ENCODE results near the gene SERPINI2.

SERPINI2 gene

DNA sequence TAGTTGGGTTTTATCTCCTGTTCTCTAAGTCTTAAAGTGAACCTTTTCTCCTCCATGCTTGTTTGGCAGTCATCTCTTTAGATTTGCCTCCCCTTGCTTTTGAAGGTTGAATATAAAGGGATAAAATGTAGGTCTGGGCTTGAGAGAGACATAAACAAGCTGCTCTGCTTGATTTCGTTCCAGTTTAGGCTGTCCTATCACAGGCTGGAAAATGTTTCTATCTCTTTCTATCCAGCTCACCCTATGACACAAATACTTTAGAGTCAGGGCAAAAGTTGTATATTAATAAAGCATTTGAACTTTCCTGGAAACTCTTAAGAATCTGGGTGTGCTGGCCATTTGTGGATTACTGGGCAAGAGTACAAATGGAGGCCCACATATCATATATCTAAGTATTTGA is 64.2 kb downstream of the SERPINI2 start:
- no peak for TF ChIP-seq POLR2A (IDR thresholded peaks at IDR 0.05; ENCODE audit: low read depth, low read length)
- DNase-seq (ENCODE audit: insufficient read length, low spot score) (no peak), FAIRE-seq (no peak)

DNA sequence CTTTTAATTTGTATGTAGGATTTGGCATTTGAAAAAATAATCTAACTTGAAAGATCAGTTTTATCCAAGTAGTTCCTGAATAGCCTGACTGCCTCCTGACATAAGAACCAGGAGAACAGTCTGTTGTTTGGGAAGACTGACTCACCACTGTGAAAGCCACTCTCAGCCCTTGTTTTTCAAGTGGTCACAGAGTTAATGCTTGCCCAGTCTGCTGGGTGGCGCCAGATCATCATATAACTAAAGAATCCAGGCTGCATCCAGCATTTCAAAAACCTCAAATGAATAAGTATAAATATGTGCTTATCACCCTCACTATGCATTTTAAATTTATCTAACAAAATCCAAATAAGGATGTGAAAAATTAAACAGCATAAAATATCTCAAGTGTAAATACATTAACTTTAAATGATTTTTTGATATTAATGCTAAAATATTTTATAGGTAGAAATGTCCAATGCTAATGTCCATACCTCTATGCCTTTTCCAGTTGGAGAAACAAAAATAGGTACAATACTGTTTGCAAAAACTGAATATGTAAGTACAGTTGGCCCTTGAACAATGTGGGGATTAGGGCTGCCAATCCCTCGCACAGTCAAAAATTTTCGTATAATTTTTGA is 66.9 kb downstream of the SERPINI2 start:
- TF ChIP-seq POLR2A (IDR thresholded peaks at IDR 0.05; ENCODE audit: low read depth, low read length), result no peak
- DNase-seq (ENCODE audit: insufficient read length, low spot score), result peak; percentile 43
- peak; percentile 76 for FAIRE-seq

DNA sequence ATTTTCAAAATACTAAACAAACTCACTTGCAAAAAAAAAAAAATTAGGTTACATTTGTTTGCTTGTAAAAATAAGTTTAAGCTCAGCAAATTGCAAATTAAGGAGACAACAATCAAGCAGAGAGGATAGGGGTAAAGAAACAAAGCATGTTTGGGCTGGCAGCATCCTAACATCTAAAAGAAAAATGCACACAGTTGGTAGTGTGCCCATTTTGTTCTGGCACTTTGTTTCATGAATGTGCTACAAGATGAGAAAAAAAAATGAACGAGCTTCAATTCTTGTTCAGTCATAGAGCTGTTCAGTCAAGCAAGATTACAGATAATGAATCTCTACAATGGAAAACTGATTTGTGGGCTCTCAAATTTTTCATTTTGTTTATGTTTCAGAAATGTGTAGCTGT is 76.0 kb downstream of the SERPINI2 start:
- DNase-seq (ENCODE audit: insufficient read length, low spot score), result no peak
- TF ChIP-seq POLR2A (IDR thresholded peaks at IDR 0.05; ENCODE audit: low read depth, low read length), result no peak
- no peak for FAIRE-seq

DNA sequence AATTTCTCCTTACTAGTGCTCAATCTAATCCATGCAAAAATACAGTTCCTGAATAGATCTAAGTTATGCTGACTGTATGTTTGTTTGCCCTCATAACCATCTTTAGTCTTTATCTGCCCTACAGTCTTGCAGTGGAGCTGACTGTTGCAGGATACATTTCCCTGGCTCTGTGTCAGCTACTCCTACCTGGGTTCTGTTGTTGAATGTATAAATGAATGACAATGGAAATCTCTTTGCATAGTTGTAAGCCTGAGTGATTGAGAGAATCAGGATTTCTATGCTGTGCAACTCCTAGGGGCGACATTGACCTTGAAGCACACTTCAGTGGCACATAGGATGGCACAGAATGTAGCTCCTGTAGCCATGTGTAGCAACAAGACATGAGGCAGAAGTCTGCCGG is 77.8 kb downstream of the SERPINI2 start:
- no peak for FAIRE-seq

DNA sequence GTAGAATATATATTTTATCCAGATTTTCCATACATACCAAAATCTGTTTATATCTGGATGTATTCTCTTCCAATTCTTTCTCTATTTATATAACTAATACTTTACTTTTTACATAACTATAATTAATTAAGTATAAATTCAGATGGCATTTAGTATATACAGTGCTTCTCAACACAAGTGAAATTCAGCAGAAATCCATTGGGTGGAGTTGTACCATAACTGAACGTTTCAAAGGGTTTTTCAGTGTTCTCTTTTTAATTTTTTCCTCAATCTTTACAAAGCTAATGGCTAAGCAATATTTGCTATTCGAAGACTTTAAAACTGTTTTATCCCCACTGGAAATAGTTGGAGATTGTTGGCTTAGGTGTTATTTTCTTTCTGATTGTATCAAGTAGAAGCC is 79.8 kb downstream of the SERPINI2 start:
- DNase-seq (ENCODE audit: insufficient read length, low spot score) (no peak), FAIRE-seq (no peak)
- TF ChIP-seq POLR2A (IDR thresholded peaks at IDR 0.05; ENCODE audit: low read depth, low read length), result no peak

More for the DNA sequence above, 77.8 kb downstream of the SERPINI2 start:
- TF ChIP-seq POLR2A (IDR thresholded peaks at IDR 0.05; ENCODE audit: low read depth, low read length), result no peak
- no peak for DNase-seq (ENCODE audit: insufficient read length, low spot score)

Data from H54 (cell line).